T-helper 2 cell (primary cell): Measurements from ENCODE around the gene CFAP206.

Experiments used
- DNase-seq, 5 experiments: peaks; one replicate each; pipeline versions ENCODE4 v3.0.0 to v3.0.0-alpha.2; 2012 to 2022
- total RNA-seq, 2 donors: gene quantifications; one replicate each; lab custom pipeline; 2026; lab: John Stamatoyannopoulos, UW

Gene CFAP206, protein sequence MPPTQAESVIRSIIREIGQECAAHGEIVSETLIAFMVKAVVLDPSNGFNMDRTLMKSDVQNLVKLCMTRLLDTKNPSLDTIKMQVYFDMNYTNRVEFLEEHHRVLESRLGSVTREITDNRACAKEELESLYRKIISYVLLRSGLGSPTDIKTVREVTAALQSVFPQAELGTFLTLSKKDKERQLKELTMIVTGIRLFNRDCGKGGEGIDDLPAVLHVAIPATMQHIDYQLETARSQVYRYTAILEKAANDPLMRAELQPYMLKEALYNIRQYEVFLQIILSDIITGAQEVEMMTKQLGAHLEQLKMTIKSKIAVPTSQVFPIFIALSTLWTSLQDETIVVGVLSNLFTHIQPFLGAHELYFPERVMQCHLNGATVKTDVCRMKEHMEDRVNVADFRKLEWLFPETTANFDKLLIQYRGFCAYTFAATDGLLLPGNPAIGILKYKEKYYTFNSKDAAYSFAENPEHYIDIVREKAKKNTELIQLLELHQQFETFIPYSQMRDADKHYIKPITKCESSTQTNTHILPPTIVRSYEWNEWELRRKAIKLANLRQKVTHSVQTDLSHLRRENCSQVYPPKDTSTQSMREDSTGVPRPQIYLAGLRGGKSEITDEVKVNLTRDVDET
- total RNA-seq: 0 to 0.07 reads per million in 2 donors

DNA sequence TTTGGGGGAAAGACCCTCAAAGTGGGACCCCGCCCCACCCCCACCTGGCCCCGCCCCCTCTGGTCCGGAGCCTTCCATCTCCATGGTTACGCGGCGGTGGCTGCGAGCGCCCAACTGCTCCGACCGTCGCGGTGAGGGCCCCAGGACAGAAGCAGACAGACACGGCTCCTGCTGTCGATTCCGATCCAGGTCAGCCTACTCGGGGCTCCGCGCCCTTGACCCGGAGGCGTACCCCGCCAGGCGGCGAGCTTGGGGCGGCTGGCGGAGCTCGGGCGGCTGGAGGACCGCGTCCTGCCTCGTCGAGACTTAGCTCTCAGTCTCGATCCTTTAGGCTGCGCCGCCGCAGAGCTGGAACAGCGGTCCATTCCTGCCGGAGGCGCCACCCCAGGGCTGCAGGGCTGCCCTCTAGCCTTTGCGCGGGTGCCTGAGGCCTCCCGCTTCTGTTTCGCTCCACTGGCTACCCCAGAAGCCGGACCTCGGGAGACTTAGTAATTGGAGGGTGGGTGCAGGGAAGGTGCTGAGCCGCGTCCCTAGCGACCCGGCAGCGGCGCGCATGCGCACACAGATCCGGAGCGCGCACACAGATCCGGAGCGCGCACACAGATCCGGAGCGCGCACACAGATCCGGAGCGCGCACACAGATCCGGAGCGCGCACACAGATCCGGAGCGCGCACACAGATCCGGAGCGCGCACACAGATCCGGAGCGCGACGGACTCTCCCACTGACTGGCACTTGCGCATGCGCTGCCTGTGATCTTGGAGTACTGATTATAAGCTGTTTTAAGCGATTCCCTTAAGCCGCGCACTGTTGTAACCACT is at the start of gene CFAP206:
Gene CFAP206, plus strand, starts transcription at position 72 of the 820 bp plus-strand sequence. CDS start 1,868 bp downstream, outside the sequence.
- DNase-seq: peak; percentile 56 to 80 (median 77)

DNA sequence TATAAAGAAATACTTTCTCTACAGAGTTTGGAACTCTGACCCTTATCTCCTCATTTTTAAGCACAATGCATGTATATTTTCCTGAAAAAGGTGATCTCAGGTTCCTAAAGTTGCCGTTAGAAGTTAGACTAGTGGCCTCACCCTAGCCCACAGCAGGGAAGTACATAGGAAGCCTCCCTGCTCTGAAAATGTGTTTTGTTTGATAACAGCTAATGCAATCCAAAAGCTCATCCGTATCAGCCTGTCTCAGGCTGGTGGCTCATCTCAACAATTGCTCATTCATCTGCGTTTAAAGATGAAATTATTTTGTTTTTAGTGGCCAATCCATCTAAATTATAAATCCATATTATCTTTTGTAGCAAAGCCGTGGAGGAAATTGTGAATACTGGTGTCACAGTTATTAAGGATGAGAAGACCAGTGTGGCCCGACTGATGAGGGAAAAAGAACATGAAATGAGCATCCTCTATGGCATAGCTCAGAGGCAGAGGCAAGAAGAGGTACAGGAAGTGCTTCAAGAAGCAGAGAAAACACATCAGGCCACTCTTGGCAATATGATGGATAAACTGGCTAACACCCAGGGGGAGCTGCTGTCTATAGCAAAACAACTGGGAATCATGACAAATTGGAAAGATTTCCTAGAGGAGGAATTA is 43.0 kb upstream of the CFAP206 start:
- DNase-seq: no peak

DNA sequence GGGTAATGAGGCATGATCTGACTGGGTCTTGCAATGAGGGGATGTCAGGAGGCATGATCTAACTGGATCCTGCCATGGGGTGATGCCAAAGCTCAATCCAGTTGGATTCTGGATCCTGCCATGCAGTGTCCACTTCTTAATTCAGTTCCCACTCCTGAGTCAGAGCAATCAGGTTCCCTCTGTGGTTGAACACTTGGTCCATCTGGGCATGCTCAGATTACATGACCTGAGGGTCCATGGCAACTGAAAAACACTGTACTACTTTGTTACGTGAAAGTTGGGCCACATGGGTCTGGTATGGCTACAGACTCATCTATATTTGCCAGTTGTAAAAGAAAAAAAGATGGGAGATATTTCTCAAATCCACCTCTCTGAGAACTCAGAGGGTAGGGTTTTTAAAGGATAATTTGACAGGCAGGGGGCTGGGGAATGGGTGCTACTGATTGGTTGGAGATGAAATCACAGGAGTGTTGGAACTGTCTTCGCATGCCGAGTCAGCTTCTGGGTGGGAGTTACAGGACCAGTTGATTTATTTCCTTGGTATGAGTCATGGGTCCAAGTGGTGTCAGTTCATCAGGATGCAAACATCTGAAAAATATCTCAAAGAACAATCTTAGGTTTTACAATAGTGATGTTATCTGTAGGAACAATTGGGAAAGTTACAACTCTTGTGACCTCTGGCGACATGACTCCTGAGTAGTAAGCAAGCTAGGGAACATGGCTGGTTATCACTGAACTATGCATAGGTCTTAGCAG is 41.5 kb upstream of the CFAP206 start:
- no peak for DNase-seq

DNA sequence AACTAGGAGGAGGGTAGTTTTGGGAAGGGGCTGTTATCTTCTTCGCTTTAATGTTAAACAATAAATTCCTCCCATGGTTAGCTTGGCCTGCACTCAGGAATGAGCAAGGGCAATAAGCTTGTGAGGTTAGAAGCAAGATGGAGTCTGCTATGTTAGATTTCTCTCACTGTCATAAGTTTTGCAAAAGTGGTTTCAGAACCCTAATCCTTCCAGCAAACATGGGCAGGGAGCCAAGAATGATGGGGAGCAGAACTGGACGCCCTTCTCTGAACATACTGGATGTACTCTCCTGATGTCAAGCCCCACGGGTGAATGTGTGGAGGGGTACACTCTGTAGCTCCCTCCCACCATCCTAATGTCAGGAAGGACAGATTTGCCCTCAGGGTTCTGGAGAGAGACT is 40.9 kb upstream of the CFAP206 start:
- no peak for DNase-seq

DNA sequence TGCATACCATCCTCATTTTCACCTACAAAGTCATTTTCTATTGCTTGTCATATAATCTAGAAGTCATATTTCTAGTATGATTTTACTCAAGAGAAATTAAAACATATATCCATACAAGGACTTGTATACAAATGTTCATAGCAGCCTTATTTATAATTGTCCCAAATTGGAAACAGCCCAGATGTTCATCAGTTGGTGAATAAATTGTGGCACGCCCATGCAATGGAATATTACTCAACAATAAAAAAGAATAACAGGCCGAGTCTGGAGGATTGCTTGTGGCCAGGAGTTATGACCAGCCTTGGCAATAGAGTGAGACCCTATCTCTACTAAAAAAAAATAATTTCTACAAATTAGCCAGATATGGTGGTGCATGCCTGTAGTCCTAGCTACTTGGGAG is 34.4 kb upstream of the CFAP206 start:
- no peak for DNase-seq

DNA sequence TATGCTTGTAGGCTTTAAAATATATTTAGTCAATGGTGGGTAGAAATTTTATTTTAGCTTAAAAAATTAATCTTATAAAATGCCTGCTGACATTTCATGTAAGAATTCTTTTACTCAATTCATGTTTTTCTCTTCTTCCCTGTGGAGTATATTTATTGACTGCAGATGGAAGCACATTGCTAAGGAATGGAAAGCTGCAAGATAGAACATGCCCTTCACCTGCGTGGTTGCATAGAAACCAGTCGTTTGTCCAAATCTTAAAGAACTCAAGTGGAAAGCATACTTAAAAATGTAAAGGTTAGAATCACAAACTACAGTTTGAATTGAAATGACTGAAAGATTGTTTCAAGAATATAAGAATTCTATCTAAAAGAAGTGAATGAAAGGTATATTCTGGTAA is 32.5 kb upstream of the CFAP206 start:
- DNase-seq: no peak

DNA sequence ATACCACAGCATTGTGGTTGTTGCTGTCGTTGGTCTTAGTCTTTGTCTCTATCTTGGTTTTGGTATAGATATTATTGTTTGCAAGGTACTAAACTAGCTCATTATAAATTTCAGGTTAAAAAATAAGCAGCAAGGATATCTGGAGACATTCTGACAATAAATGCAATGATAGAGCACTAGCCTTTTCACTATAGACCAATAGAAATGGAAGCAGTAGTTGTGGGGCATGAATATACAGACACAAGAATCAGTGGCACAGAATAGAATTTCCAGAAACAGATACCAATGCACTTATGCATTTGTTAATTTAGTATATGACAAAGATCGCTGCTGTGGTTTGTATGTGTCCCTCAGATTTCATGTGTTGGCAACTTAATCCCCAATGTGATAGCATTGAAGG is 31.1 kb upstream of the CFAP206 start:
- DNase-seq: no peak

DNA sequence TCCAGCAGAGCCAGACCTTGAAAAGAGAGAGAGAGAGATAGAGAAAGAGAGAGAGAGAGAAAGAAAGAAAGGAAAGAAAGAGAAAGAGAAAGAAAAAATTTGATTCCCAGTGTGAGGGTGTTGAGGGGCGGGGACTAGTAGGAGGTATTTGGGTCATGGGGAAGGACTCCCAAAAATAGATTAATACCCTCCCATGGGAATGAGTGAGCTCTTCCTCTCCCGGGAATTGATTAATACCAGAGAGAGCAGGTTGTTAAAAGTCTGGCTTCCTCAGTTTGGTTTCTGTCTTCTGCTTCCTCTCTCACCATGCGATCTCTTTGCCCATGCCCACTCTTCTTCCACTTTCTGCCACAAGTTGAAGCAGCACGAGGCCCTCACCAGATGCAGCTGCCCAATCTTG is 28.8 kb upstream of the CFAP206 start:
- DNase-seq: no peak

DNA sequence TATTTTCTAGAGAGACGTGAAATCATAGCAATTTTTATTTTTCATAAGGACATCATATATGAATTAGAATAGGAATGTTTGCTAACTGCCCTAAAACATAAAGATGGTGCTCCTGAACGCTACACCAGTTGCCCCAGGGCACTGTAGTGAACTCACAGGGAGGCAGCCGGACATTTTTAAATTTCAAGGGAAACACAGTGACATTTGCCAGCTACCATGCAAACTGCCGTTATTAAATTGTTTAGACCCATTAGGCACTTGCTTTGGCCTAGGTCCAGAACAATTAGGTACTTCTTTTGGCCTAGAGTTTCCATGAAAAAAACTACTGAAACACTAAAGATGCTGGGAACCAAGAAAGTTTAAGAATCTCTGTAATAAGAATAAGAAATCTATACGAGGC is 24.9 kb upstream of the CFAP206 start:
- DNase-seq: no peak

DNA sequence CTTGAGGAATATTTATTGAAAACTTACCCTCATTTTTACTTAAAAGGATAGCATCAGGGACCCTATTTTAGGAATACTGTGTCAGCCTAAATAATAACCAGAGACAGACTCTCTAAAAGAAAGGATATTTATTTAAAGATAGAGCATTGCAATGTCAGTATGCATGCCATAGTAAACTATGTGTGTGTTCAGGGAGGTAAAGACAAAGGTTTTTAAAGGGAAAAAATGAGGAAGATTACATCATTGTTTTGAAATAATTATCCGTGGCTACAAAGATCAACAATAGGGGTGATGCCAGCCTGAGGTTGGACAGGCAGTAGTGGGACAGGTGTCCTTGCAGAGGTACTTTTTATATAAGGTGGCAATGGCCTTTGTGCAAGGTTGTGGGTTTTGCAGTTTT is 23.7 kb upstream of the CFAP206 start:
- no peak for DNase-seq

DNA sequence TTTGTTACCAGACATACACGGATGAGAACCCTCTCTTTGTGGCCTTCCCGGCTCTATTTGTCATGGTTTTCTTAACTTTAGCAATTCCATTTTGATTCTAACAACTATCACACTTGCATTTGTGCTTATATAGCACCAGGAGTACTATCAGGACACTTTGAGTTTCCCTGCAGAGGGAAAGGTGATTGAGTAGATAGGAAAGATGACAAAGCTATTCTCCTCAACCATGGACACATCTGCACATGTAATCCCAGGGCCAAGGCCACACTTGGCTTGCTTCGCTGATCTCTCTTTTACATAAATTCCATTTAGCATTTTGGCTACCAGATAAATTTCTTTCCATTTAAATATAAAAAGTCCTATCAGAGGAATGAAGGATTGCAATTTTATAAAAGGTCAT is 23.3 kb upstream of the CFAP206 start:
- DNase-seq: no peak

DNA sequence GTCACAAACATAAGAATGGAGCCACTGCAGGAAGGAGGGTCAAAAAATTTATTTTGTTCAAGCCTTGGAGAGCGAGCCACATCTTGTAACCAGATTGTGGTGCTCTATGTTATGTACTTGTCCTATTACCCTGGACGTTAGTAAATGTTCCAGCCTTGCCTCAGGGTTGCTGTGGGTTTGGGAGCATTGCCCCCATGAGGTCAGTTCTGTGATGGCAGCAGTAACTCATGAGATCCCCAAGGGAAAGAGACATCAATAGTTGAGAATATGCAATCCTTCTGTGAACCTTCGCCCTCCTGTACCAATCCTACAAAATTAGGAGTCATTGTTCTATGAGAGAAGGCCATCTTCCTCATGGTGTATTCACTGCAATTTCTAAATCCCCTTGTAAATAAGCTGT is 16.4 kb upstream of the CFAP206 start:
- DNase-seq: peak in 1 of 5 experiments; percentile 9

DNA sequence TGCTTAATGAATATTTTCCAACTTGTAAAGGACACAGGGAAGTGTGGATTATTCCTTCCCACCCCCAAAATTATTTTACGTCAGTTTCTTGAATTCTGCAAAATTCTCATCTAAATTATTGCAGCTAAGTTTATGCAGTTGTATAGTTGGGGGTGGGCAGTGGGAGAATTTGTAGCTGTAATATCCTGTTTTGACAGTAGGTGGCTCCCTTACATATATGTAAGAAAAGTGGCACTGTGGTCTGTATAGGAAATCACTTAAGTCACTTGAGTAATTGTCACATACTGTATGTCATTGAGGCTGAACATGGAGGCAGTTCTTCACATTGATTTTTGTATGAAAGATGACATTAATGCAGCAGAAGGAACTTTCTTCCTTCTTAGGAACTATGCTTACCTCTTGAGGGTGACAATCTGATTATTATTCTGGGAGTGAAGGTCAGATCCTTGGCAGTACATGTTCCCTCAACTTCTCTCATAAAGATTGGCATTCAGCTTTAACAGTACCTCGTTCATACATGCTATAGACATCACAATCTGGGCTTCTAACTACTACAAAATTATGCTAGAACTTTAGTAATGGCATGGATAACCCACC is 14.6 kb upstream of the CFAP206 start:
- DNase-seq: peak in 2 of 5 experiments; percentile 40 to 76

DNA sequence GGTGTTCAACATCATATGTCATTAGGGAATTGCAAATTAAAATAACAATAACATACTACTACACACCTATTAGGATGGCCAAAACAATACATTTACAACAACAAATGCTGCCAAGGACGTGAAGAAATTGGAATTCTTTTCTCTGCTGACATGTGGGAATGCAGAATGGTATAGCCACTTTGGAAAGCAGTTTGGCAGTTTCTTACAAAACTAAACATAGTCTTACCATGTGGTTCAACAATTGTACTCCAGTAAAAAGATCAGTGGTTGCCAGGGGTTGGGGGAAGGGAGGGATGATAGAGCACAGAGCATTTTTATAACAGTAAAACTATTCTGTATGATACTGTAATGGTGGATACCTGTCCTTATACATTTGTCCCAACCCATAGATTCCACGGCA is 12.3 kb upstream of the CFAP206 start:
- no peak for DNase-seq

DNA sequence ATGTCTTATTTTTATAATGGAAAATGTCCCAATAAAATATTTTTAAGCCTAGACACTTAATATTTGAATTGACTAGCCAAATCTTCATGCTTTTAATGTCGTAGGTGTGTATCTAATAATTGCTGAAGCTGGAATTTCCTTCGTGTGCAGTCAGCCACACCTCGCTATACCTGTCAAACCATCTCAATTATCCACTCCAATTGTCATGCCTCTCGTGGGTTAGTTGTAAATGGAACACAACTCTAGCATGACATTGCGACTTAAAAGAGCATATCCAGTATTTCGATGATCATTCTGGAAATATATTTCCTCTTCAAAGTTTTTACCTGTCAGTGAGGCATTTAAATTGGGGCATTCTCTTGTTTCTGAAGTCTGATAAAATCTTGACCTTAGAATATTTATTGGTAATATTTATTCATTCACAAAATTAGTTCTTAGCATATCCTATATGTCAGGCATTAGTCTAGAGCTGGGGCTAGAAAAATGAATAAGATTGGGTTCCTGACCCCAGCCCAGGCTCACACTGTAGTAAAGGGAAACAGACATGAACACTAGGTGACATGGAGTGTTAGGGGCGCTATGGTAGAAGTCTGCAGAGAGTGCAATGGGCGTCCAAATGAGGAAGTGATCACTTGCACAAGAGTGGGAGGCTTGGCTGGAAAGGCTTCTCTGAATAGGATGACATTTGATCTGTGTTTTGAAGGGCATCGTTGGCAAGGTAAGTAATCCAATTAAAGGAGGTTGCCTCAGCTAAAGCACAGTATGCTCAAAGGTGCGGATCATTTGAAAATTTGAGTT is 11.0 kb upstream of the CFAP206 start:
- no peak for DNase-seq

DNA sequence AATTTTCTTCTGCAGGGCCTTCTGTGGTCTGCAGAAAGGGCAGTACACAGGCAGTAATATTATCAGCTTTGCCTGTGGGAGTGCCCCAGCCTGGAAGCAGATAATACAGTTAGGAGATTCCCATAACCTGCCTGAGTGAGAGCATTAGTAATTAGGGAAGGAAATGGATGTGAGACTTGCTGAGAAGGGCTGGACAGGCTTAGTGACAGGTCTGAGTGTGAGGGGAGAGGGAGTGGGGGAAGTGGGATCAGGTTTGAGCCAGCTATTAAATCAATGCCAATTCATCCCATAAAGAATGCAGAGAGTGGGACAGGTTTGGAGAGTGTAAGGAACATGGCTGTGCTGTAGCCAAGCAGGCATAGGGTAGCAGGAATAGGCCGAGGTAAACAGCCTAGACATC is 10.1 kb upstream of the CFAP206 start:
- DNase-seq: no peak

DNA sequence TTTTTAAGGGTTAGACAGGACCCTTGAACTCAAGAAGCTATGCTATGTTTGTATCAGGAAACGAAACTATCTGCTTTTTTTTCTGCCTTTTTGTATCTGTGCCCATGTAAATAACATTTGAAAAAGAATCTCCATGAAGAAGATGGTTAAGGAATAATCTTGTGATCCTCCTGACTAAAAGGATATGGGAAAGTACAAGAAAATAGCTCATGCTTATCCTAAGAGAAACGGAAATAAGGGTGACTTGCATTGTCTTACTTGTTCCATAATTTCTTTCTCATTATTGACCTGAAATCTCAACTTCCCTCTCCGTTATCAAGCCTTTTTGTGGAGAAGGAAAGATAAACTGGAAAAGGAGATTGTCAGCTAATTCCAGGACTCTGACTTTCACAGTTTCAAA is 5.9 kb upstream of the CFAP206 start:
- no peak for DNase-seq

DNA sequence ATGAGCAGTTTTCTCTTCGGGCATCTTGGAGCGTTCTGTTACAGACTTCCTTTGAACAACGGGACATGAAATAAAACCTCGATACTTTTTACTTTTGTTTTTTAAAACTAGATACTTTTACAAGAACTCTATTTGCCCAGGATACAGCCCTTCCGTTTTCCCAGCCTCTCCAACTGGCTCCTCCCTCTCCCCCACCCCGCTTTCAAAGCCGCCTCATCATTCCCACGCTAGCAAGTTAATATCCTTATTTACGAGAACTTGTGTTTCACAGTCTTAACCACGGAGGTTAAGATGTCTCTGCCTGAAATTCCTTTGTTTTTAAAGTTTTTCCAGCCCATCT is 241 bp upstream of the CFAP206 start:
- DNase-seq: no peak

DNA sequence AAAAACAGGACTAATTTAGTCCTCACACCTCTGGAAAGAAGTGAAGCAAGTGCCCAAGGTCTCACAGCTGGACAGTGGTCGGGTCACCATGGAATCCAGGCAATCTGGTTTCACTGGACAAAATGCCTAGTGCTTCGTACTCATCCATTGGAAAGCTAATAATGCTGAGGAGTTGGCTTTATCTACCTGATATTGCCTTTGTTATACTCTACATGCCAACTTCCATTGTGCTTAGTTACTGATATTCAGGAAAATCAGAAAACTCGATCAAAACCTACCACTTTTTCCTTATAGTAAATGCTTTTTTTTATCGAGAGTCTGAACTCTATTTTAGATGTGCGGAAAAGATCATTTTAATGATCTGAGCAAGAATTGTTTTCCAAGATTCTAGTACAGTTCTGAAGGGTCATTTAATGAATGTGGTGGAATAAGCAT is 966 bp downstream of the CFAP206 start:
- DNase-seq: no peak

DNA sequence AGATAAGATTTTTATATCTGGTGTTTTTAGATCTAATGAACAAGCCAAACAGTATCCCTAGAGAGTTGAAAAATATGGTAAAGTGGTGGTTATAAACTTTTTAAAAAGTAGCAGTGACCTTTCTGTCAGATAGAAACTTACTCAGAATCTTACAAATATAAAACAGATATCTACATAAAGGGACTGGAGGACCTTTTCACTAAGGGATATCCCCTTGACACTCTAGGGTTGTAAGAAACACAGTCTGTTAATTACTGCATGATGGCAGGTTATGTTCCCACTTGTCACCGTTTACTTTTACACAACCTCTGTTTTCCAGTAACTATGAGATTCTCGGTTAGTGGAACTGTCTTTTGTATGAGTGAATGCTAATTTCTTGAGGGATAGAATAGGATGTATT is 11.5 kb downstream of the CFAP206 start:
- no peak for DNase-seq

DNA sequence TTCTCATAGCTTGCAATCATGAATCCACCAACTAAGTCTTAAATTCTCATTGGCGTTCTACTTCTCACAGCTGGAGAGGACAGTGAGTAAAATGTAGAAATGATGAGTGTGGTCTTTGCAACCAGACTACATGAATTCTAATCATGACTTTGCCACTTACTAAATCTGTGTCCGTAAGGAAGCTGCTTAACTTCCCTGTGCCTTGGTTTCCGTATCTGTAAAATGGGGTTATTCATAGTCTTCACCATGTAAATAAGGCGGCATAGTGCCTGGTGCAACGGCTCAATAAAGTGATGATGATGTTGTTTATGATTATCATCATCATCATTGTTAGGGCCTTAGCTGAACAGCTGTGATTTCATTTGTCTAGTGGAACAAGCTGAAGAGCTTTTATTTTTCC is 12.6 kb downstream of the CFAP206 start:
- no peak for DNase-seq
